GM18907 (cell line): ENCODE results near the gene PPID.
"Not testable (repeated sequence)": the region's sequence is repeated elsewhere in the genome, so short reads cannot be mapped to it uniquely, and the experiment has no call there.

Source experiments
- ATAC-seq: cut with Tn5 transposase; IDR thresholded peaks from one replicate; pipeline ENCODE4 v1.9.1; 2021; ENCODE audit warnings: mild to moderate bottlenecking, moderate library complexity; ENCODE audit not compliant: unreplicated experiment

Gene PPID

DNA sequence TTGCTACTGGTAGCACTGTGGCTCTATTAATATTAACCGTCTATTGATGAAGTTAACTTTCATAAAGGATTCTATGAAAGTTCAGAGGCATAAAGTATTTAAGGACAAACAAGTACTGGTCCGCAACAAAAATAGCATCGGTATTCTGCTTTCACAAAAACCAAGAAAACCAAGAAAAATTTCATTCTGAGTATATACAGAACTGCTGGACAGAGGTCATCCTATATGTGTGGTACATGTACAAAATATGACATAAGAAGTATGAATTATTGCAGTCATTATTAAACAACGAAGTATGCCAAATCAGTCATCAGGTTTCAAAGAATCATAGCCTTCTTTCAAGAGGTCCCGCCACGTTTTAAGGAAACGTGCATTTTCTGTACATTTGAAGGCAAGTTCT is 53.9 kb downstream of the PPID start:
- ATAC-seq, result no peak

DNA sequence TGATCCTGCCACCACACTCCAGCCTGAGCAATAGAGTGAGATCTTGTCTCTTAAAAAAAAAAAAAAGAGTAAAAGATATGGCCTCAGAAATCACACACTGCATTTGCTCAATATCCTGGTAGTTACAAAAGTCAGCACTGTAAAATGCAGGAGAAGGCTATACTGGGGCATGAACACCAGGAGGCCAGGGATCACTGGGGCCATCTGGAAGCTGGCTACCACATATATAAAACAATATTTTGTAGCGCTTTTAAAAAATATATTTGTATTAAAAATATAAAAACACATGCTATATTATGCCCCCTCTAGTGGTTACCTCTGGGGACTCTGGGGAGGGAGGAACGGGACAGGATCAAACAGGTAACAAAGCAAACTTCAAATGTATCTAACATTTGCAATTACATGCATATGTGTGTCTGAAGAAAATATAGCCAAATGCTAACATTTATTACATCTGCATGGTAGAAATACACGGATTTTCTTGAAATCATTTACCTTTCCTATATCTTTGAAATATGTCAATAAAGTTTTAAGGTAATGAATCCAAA is 55.5 kb downstream of the PPID start:
- ATAC-seq, result no peak

- no peak for ATAC-seq
Measured at GRCh38 chr4:158666892-158667291, 56.3 kb downstream of the PPID start.

DNA sequence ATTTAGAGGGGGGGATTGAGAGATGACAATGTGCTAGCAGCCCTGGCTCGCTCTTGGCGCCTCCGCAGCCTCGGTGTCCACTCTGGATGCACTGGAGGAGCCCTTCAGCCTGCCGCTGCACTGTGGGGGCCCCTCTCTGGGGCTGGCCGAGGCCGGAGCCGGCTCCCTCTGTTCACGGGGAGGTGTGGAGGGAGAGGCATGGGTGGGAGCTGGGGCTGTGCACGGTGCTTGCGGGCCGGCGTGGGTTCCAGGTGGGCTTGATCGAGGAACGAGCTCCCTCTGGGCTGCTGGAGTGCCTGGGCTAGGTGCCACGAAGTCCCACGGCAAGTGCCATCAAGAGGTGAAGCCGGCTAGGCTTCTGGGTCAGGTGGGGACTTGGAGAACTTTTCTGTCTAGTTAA is 58.4 kb downstream of the PPID start:
- no peak for ATAC-seq

DNA sequence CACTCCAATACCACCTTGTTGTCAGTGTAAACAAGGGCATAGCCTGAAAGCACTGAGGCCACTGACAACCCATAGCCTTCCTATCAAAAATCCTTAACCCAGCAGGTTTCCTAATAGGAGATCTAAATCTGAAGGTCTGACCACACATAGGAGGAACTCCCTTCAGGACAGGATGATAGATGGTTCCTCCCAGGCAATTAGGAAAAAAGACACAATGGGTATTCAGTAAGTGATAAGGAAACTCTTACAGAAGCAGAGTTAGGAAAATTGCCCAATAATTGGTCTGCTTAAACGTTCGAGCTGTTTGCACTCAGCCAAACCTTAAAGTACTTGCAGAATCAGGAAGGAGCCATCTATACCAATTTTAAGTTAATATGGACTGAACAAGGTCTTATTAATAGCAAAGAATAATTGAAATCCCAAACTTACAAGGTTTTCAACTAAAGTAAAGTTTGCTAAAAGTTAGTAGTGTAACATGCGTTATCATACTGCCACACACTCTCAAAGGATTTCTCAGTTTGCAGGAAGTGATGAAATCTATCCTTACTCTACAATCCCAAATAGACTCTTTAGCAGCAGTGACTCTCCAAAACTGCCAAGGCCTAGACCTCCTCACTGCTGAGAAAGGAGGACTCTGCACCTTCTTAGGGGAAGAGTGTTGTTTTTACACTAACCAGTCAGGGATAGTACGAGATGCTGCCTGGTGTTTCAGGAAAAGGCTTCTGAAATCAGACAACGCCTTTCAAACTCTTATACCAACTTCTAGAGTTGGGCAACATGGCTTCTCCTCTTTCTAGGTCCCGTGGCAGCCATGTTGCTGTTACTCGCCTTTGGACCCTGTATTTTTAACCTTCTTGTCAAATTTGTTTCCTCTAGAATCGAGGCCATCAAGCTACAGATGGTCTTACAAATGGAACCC is 59.2 kb downstream of the PPID start:
- ATAC-seq, result not testable (repeated sequence)

GRCh38 chr4:158663255-158663654 is 59.9 kb downstream of the PPID start:
- ATAC-seq, result not testable (repeated sequence)
